H1 (cell line): ENCODE results near the gene UPF1. TPM values are rescaled to one million over a fixed set of nuclear protein-coding genes. Genes with fewer than 3 reads are reported as not detected.

Experiments
- CTCF ChIA-PET: fragments of 300-600 bp; sonication (Branson Sonifier 250); formaldehyde crosslinking; loops from one replicate; lab custom pipeline; 2021; ENCODE audit not compliant: partially characterized antibody; lab: Charles Lee
- POLR2A ChIA-PET: fragments of 300-600 bp; sonication (Branson Sonifier 250); formaldehyde crosslinking; loops from one replicate; lab custom pipeline; 2021; ENCODE audit warnings: inconsistent platforms; ENCODE audit not compliant: partially characterized antibody; lab: Charles Lee
- DNase-seq, 2 experiments: peaks; one replicate each; pipeline versions ENCODE4 v3.0.0 to v3.0.0-alpha.2; 2010 to 2022; ENCODE audit warnings: low spot score in 2 of 2, low read depth in 1 of 2, mixed read lengths in 1 of 2
- FAIRE-seq: peaks from 2 replicates; lab custom pipeline; 2011; peaks lifted over from hg19 to GRCh38; lab: Jason Lieb, UNC
- H2AFZ ChIP-seq: 2 replicates; pipeline ENCODE4 v1.8.1; 2012; ENCODE audit warnings: low read length, inconsistent platforms
- H2AK5ac ChIP-seq: 2 replicates; pipeline ENCODE4 v1.6.1; 2013; ENCODE audit warnings: low read depth, low read length
- H2BK120ac ChIP-seq: replicated peaks from 2 replicates; pipeline ENCODE3; 2013; ENCODE audit warnings: low read depth, low read length, inconsistent platforms
- H2BK12ac ChIP-seq: 2 replicates; pipeline ENCODE4 v1.6.1; 2013; ENCODE audit warnings: low read depth, low read length
- H2BK15ac ChIP-seq: 2 replicates; pipeline ENCODE4 v1.6.1; 2013; ENCODE audit warnings: low read length
- H2BK20ac ChIP-seq: 2 replicates; pipeline ENCODE4 v1.6.1; 2013; ENCODE audit warnings: low read length
- H2BK5ac ChIP-seq: 2 replicates; pipeline ENCODE4 v1.6.1; 2013; ENCODE audit warnings: low read depth, low read length
- H3K14ac ChIP-seq: 2 replicates; pipeline ENCODE4 v1.6.1; 2013; ENCODE audit warnings: inconsistent platforms; ENCODE audit not compliant: insufficient read length
- H3K18ac ChIP-seq: 2 replicates; pipeline ENCODE4 v1.6.1; 2013; ENCODE audit warnings: low read length; ENCODE audit errors: extremely low read depth
- H3K23ac ChIP-seq: 2 replicates; pipeline ENCODE4 v1.6.1; 2013; ENCODE audit warnings: inconsistent platforms; ENCODE audit not compliant: insufficient read length
- H3K23me2 ChIP-seq: 2 replicates; pipeline ENCODE4 v1.6.1; 2013; ENCODE audit warnings: low read depth, low read length
- H3K27ac ChIP-seq: 2 replicates; pipeline ENCODE4 v1.6.1; 2011; ENCODE audit warnings: low read depth, low read length, inconsistent platforms
- H3K27me3 ChIP-seq, 4 experiments: replicated peaks in 1 of 4; 1 replicate in 1 of 4; 2 replicates in 3 of 4; pipeline versions ENCODE4 v1.6.1 to v1.8.1; 2011 to 2013; ENCODE audit warnings: low read length in 3 of 4, mild to moderate bottlenecking in 3 of 4, inconsistent platforms in 2 of 4, mixed read lengths in 2 of 4, moderate library complexity in 1 of 4; ENCODE audit not compliant: control insufficient read depth in 3 of 4, insufficient read depth in 3 of 4; ENCODE audit errors: extremely low read depth in 1 of 4
- H3K36me3 ChIP-seq, 4 experiments: 2 replicates each; pipeline versions ENCODE4 v1.6.1 to v1.8.1; 2011 to 2013; ENCODE audit warnings: mild to moderate bottlenecking in 4 of 4, low read length in 3 of 4, moderate library complexity in 2 of 4, control low read depth in 1 of 4, inconsistent platforms in 1 of 4; ENCODE audit not compliant: insufficient read depth in 4 of 4, control insufficient read depth in 2 of 4
- H3K4ac ChIP-seq: replicated peaks from 2 replicates; pipeline ENCODE3; 2013; ENCODE audit warnings: low read length, low read depth, mixed read lengths, inconsistent platforms; ENCODE audit not compliant: insufficient read length
- H3K4me1 ChIP-seq, 4 experiments: replicated peaks in 1 of 4; 1 replicate in 1 of 4; 2 replicates in 3 of 4; pipeline versions ENCODE4 v1.6.1 to v1.8.1; 2011 to 2013; ENCODE audit warnings: low read length in 3 of 4, inconsistent platforms in 2 of 4, mixed read lengths in 1 of 4; ENCODE audit not compliant: insufficient read depth in 4 of 4, control insufficient read depth in 3 of 4
- H3K4me2 ChIP-seq, 2 experiments: 2 replicates each; pipeline versions ENCODE4 v1.6.1 to v1.8.1; 2011 to 2013; ENCODE audit warnings: low read depth in 2 of 2, low read length in 2 of 2, control low read depth in 1 of 2, inconsistent platforms in 1 of 2, mild to moderate bottlenecking in 1 of 2; ENCODE audit not compliant: insufficient read depth in 1 of 2
- H3K4me3 ChIP-seq, 4 experiments: fragments of 200-600, 300-600 bp in 1 of 4; sonication (generic), shearing (Covaris generic), sonication (Bioruptor Twin) in 1 of 4; 2 replicates each; pipeline versions ENCODE4 v1.5.1 to v1.8.1; 2011 to 2016; ENCODE audit warnings: low read length in 4 of 4, low read depth in 3 of 4, control low read depth in 2 of 4, inconsistent platforms in 2 of 4, mild to moderate bottlenecking in 2 of 4, mixed read lengths in 1 of 4, moderate library complexity in 1 of 4; ENCODE audit not compliant: insufficient read depth in 2 of 4; ENCODE audit errors: extremely low read depth in 1 of 4
- H3K56ac ChIP-seq: replicated peaks from 2 replicates; pipeline ENCODE3; 2013; ENCODE audit warnings: low read depth, mild to moderate bottlenecking, mixed read lengths, low read length, inconsistent platforms; ENCODE audit not compliant: insufficient read length
- H3K79me1 ChIP-seq: 2 replicates; pipeline ENCODE4 v1.6.1; 2013; ENCODE audit warnings: low read depth, low read length, control low read depth
- H3K79me2 ChIP-seq, 2 experiments: 2 replicates each; pipeline versions ENCODE4 v1.6.1 to v1.8.1; 2012 to 2013; ENCODE audit warnings: low read length in 2 of 2, mild to moderate bottlenecking in 2 of 2, inconsistent platforms in 1 of 2; ENCODE audit not compliant: insufficient read depth in 2 of 2, control insufficient read depth in 1 of 2
- H3K9ac ChIP-seq, 4 experiments: replicated peaks in 1 of 4; 1 replicate in 1 of 4; 2 replicates in 3 of 4; pipeline versions ENCODE4 v1.6.1 to v1.8.1; 2011 to 2013; ENCODE audit warnings: low read depth in 3 of 4, low read length in 3 of 4, control low read depth in 2 of 4, mild to moderate bottlenecking in 2 of 4, moderate library complexity in 2 of 4, inconsistent platforms in 1 of 4; ENCODE audit errors: extremely low read depth in 1 of 4
- H3K9me3 ChIP-seq, 2 experiments: 2 replicates each; pipeline versions ENCODE4 v1.6.1 to v1.8.1; 2012 to 2013; ENCODE audit warnings: mild to moderate bottlenecking in 2 of 2, moderate library complexity in 2 of 2, control low read depth in 1 of 2, inconsistent platforms in 1 of 2, low read depth in 1 of 2, low read length in 1 of 2, mixed read lengths in 1 of 2; ENCODE audit not compliant: insufficient read depth in 2 of 2
- H4K20me1 ChIP-seq, 2 experiments: replicated peaks in 1 of 2; 2 replicates each; pipeline versions ENCODE3 to v1.8.1; 2011 to 2013; ENCODE audit warnings: inconsistent platforms in 2 of 2, low read length in 2 of 2, mild to moderate bottlenecking in 1 of 2; ENCODE audit not compliant: insufficient read depth in 2 of 2, control insufficient read depth in 1 of 2
- H4K5ac ChIP-seq: 2 replicates; pipeline ENCODE4 v1.6.1; 2013; ENCODE audit warnings: low read length, low read depth, mixed read lengths, inconsistent platforms; ENCODE audit not compliant: insufficient read length
- H4K8ac ChIP-seq: 2 replicates; pipeline ENCODE4 v1.8.0; 2013; ENCODE audit warnings: mild to moderate bottlenecking, moderate library complexity, low read length, inconsistent platforms; ENCODE audit not compliant: insufficient read depth; ENCODE audit errors: extremely low read depth
- H4K91ac ChIP-seq: replicated peaks from 2 replicates; pipeline ENCODE3; 2013; ENCODE audit warnings: low read length, mixed read lengths, inconsistent platforms; ENCODE audit not compliant: insufficient read length
- CHD2 ChIP-seq: IDR thresholded peaks from 2 replicates; pipeline ENCODE4 v1.6.1; 2012; ENCODE audit warnings: low read length, improper control_type of control experiment
- CTBP2 ChIP-seq: IDR thresholded peaks from 2 replicates; pipeline ENCODE4 v1.7.0; 2011; ENCODE audit warnings: borderline replicate concordance, mild to moderate bottlenecking, moderate library complexity, mixed read lengths, low read length; ENCODE audit not compliant: insufficient read depth, insufficient read length
- RAD21 ChIP-seq, 2 experiments: IDR thresholded peaks in 1 of 2; conservative IDR thresholded peaks in 1 of 2; 2 replicates each; pipeline ENCODE4 v1.6.1; 2011; ENCODE audit warnings: low read depth in 2 of 2, low read length in 2 of 2, improper control_type of control experiment in 1 of 2, inconsistent platforms in 1 of 2, mild to moderate bottlenecking in 1 of 2, moderate library complexity in 1 of 2
- WGBS, 2 experiments: shearing (Covaris generic) in 1 of 2; methylation state at CpG; one replicate each; pipeline versions ENCODE4 v1.1.6 to v1.1.7; 2013 to 2015; ENCODE audit warnings: low lambda C conversion rate in 2 of 2, mixed read lengths in 2 of 2, inconsistent platforms in 1 of 2, low coverage in 1 of 2, missing lambda C conversion rate in 1 of 2; ENCODE audit not compliant: insufficient replicate concordance in 2 of 2, insufficient coverage in 1 of 2, insufficient read length in 1 of 2; ENCODE audit errors: extremely low coverage in 1 of 2, missing lambda C conversion rate in 1 of 2; 5-methylcytosine and 5-hydroxymethylcytosine counted together
- polyA plus RNA-seq, 7 experiments: library from polyadenylated mRNA; depleted of rRNA in 3 of 7; stranded (reverse) in 5 of 7; unstranded in 2 of 7; fragments of >200 nt in 5 of 7; fragments of 200-250 nt in 2 of 7; gene quantifications; 1 replicate in 5 of 7; 2 replicates in 1 of 7; 4 replicates in 1 of 7; pipeline versions ENCODE4 v1.2.1 to v1.2.3, GENCODE V29; 2011 to 2013; ENCODE audit warnings: missing spikeins in 2 of 7, mixed read lengths in 2 of 7
- total RNA-seq: library from RNA; stranded (reverse); fragmentation: NEBNext Ultra II Directional; extraction: Animal tissue kit (Norgen Biotek cat#: 25700); gene quantifications from 2 replicates; pipeline ENCODE4 v1.2.1, GENCODE V29; 2021

The UPF1 gene
- total and polyA plus RNA-seq, 2 of the 8 experiments (the other 6 are each of a cell fraction or from before 2014, with no cell fraction given), result 46.4 to 62.0 TPM

GRCh38 chr19:18850471-18851375 is 19.0 kb downstream of the UPF1 start:
- Histone ChIP-seq H3K23me2 (no peaks in the 10 kb centered on the region), H3K4me3 (no peak overlapping the region), H2BK12ac (no peak overlapping the region), H3K79me2 (peaks cover 0 to 28% of the 10 kb centered on the region in 2 experiments; a peak in 2 of 4 replicates), H2BK5ac (no peak overlapping the region), H4K20me1 (peaks cover 30 to 35% of the 10 kb centered on the region in 2 experiments), H2AFZ (no peak overlapping the region), H3K4ac (no peak overlapping the region), H3K79me1 (peaks cover under 1% of the 10 kb centered on the region; the same call in 1 of the 2 replicates), H3K36me3 (peaks cover 30 to 52% (median 47%) of the 10 kb centered on the region in 4 experiments), H4K91ac (no peak overlapping the region), H3K27me3 (no peaks in the 10 kb centered on the region), H3K27ac (no peak overlapping the region), H3K9ac (no peak overlapping the region), H2BK120ac (no peak overlapping the region), H3K14ac (no peak overlapping the region), H2AK5ac (no peak overlapping the region), H3K23ac (no peak overlapping the region), H3K56ac (no peak overlapping the region), H3K4me2 (no peak overlapping the region), H3K18ac (no peak overlapping the region), H3K9me3 (no peaks in the 10 kb centered on the region), H3K4me1 (no peaks in the 10 kb centered on the region), H4K8ac (no peak overlapping the region), H2BK15ac (no peak overlapping the region), H4K5ac (no peak overlapping the region), H2BK20ac (no peak overlapping the region)
- TF ChIP-seq CHD2 (no peak), CTBP2 (no peak), RAD21 (IDR thresholded peaks at IDR 0.05 in 1 of 2, conservative IDR thresholded peaks at IDR 0.05 in 1 of 2; ENCODE audit: low read depth in 2 of 2, low read length in 2 of 2) (no peak)
- POLR2A ChIA-PET, result interaction anchor here (0.7 to 0.8 kb wide), 3 partner anchors 10 to 57 kb away, joined by 3 to 4 read pairs (median 3); no protein-coding TSS in a partner anchor
- 92% methylated on average over 27 of the region's 27 CpGs; no CpG with 5 or more reads in 1 of the 2 experiments for WGBS, 2 experiments
- DNase-seq, result no peak
- CTCF ChIA-PET, result interaction anchor here (0.5 to 19.5 kb wide), 6 partner anchors 10 to 381 kb away, joined by 3 to 247 read pairs (median 42); partner anchors contain the start of gene UPF1
- FAIRE-seq, result no peak
